ENCODE results near the gene REC114.

The REC114 gene

GRCh38 chr15:73605759-73606436 is 162.9 kb downstream of the REC114 start:
- no peak for ATAC-seq
- no peaks in the 10 kb centered on the region for H3K27me3 Mint-ChIP-seq
- no peak overlapping the region for H3K27ac Mint-ChIP-seq
- peaks cover 59% of the 10 kb centered on the region for H3K4me1 Mint-ChIP-seq
- no peak for DNase-seq
- no peak overlapping the region for H3K4me3 Mint-ChIP-seq
- H3K36me3 Mint-ChIP-seq (ENCODE audit: low read depth) = peaks cover 7% of the 10 kb centered on the region
- H3K9me3 Mint-ChIP-seq = no peaks in the 10 kb centered on the region

- Mint-ChIP-seq H3K27me3 (no peaks in the 10 kb centered on the region), H3K4me1 (peaks cover 65% of the 10 kb centered on the region), H3K9me3 (no peaks in the 10 kb centered on the region), H3K27ac (no peak overlapping the region), H3K36me3 (ENCODE audit: low read depth) (peaks cover 7% of the 10 kb centered on the region), H3K4me3 (no peak overlapping the region)
- no peak for DNase-seq
- ATAC-seq = no peak
Measured at GRCh38 chr15:73607405-73607804, 164.4 kb downstream of the REC114 start.

GRCh38 chr15:73607843-73608242 is 164.9 kb downstream of the REC114 start:
- Mint-ChIP-seq H3K9me3 (no peaks in the 10 kb centered on the region), H3K4me1 (peaks cover 67% of the 10 kb centered on the region), H3K36me3 (ENCODE audit: low read depth) (peaks cover 7% of the 10 kb centered on the region), H3K4me3 (no peak overlapping the region), H3K27me3 (no peaks in the 10 kb centered on the region), H3K27ac (no peak overlapping the region)
- no peak for DNase-seq
- ATAC-seq = no peak

GRCh38 chr15:73608475-73608874 is 165.5 kb downstream of the REC114 start:
- ATAC-seq (no peak), DNase-seq (no peak)
- H3K27me3 Mint-ChIP-seq = no peaks in the 10 kb centered on the region
- peaks cover 6% of the 10 kb centered on the region for H3K36me3 Mint-ChIP-seq (ENCODE audit: low read depth)
- H3K9me3 Mint-ChIP-seq = no peaks in the 10 kb centered on the region
- no peak overlapping the region for H3K27ac Mint-ChIP-seq
- H3K4me1 Mint-ChIP-seq = peaks cover 67% of the 10 kb centered on the region
- no peak overlapping the region for H3K4me3 Mint-ChIP-seq

- Mint-ChIP-seq H3K4me1 (peaks cover 63% of the 10 kb centered on the region), H3K9me3 (no peaks in the 10 kb centered on the region), H3K4me3 (no peak overlapping the region), H3K27ac (no peak overlapping the region), H3K27me3 (no peaks in the 10 kb centered on the region), H3K36me3 (ENCODE audit: low read depth) (peaks cover 6% of the 10 kb centered on the region)
- ATAC-seq (no peak), DNase-seq (no peak)
Measured at GRCh38 chr15:73608941-73609340, 166.0 kb downstream of the REC114 start.
